Measurements from ENCODE around the gene KLHL30.

DNA sequence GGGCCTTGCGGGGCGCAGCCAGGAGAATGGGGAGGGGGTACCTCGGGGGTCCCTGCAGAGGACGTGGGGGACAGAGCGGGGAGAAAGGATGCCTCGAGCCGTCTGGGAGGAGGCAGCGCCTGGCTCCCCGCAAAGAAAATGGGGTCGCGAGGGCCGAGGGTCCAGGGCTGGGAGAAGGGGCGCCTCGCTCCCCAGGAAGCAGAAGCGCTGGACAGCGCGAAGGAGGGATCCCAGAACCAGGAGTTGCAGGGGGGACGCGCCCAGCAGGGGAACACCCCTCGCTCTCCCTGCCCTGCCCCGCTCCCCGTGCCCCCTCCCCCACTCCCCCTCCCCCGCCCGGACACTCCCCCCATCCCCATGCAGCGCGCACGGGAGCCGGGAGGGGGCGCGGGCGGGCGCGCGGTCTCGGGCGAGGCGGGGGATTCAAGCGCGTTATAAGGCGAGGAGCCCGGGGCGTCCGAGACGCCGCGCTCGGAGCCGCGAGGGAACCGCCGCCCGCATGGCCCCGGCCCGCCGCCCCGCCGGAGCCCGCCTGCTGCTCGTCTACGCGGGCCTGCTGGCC is 20.1 kb downstream of the KLHL30 start, which contains the start of gene ERFE:
- TF ChIP-seq, protein P1, sequence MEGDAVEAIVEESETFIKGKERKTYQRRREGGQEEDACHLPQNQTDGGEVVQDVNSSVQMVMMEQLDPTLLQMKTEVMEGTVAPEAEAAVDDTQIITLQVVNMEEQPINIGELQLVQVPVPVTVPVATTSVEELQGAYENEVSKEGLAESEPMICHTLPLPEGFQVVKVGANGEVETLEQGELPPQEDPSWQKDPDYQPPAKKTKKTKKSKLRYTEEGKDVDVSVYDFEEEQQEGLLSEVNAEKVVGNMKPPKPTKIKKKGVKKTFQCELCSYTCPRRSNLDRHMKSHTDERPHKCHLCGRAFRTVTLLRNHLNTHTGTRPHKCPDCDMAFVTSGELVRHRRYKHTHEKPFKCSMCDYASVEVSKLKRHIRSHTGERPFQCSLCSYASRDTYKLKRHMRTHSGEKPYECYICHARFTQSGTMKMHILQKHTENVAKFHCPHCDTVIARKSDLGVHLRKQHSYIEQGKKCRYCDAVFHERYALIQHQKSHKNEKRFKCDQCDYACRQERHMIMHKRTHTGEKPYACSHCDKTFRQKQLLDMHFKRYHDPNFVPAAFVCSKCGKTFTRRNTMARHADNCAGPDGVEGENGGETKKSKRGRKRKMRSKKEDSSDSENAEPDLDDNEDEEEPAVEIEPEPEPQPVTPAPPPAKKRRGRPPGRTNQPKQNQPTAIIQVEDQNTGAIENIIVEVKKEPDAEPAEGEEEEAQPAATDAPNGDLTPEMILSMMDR (IDR thresholded peaks at IDR 0.05), result peak; percentile 20 to 63 (median 44)
- no peak for TF ChIP-seq POLR2A (IDR thresholded peaks at IDR 0.05)

Measured in heart left ventricle (tissue), 13 donors.